GM23248 (cell line): ENCODE measurements around the gene HIVEP3. TPM values are rescaled to one million over a fixed set of nuclear protein-coding genes. Genes with fewer than 3 reads are reported as not detected.

Experiments used
- DNase-seq: peaks from one replicate; pipeline ENCODE4 v3.0.0-alpha.2; 2015
- H2AFZ ChIP-seq: fragments of 200-600 bp; sonication (generic); 2 replicates; pipeline ENCODE4 v1.6.1; 2016; ENCODE audit warnings: antibody characterized with exemption
- H3F3A ChIP-seq: fragments of 200-600 bp; sonication (generic); 2 replicates; pipeline ENCODE4 v1.6.1; 2016; ENCODE audit warnings: mild to moderate bottlenecking, antibody characterized with exemption, mixed run types; ENCODE audit not compliant: insufficient read depth
- H3K27ac ChIP-seq: fragments of 200-600 bp; sonication (generic); 2 replicates; pipeline ENCODE4 v1.5.1; 2016; ENCODE audit warnings: mild to moderate bottlenecking
- H3K27me3 ChIP-seq: fragments of 200-600 bp; sonication (generic); replicated peaks from 2 replicates; pipeline ENCODE4 v1.6.1; 2016; ENCODE audit warnings: mild to moderate bottlenecking; ENCODE audit not compliant: insufficient read depth
- H3K36me3 ChIP-seq: fragments of 200-600 bp; sonication (generic); 2 replicates; pipeline ENCODE4 v1.6.1; 2016; ENCODE audit warnings: low read depth, mild to moderate bottlenecking
- H3K4me1 ChIP-seq: fragments of 200-600 bp; sonication (generic); 2 replicates; pipeline ENCODE4 v1.6.1; 2016; ENCODE audit warnings: mild to moderate bottlenecking; ENCODE audit not compliant: insufficient read depth
- H3K4me2 ChIP-seq: fragments of 200-600 bp; sonication (generic); one replicate; pipeline ENCODE4 v1.6.1; 2016; ENCODE audit warnings: mild to moderate bottlenecking; ENCODE audit not compliant: unreplicated experiment
- H3K4me3 ChIP-seq: fragments of 200-600 bp; sonication (generic); 2 replicates; pipeline ENCODE4 v1.5.1; 2016; ENCODE audit warnings: mild to moderate bottlenecking
- H3K79me2 ChIP-seq: fragments of 200-600 bp; sonication (generic); 2 replicates; pipeline ENCODE4 v1.6.1; 2016; ENCODE audit warnings: mild to moderate bottlenecking; ENCODE audit not compliant: insufficient read depth
- H3K9ac ChIP-seq: fragments of 200-600 bp; sonication (generic); 2 replicates; pipeline ENCODE4 v1.6.1; 2016; ENCODE audit warnings: mild to moderate bottlenecking
- H3K9me2 ChIP-seq: fragments of 200-600 bp; sonication (generic); 2 replicates; pipeline ENCODE4 v1.6.1; 2016; ENCODE audit warnings: mixed run types, mild to moderate bottlenecking, moderate library complexity; ENCODE audit not compliant: insufficient read depth
- H3K9me3 ChIP-seq: fragments of 200-600 bp; sonication (generic); one replicate; pipeline ENCODE4 v1.6.1; 2017; ENCODE audit warnings: low read depth
- H4K20me1 ChIP-seq: fragments of 200-600 bp; sonication (generic); 2 replicates; pipeline ENCODE4 v1.6.0; 2016; ENCODE audit not compliant: insufficient read depth
- EZH2 ChIP-seq: fragments of 200-600 bp; sonication (generic); IDR thresholded peaks from 2 replicates; pipeline ENCODE4 v1.6.1; 2018; ENCODE audit warnings: antibody characterized with exemption, mild to moderate bottlenecking; ENCODE audit not compliant: insufficient read depth, poor library complexity, severe bottlenecking
- EZH2phosphoT487 ChIP-seq: fragments of 200-600 bp; sonication (generic); IDR thresholded peaks from 2 replicates; pipeline ENCODE4 v1.6.1; 2018; ENCODE audit warnings: antibody characterized with exemption, moderate library complexity, mild to moderate bottlenecking, low read depth; ENCODE audit not compliant: insufficient read depth
- WGBS, 2 experiments: methylation state at CpG; one replicate each; pipeline ENCODE4 v1.1.6; 2015 to 2017; ENCODE audit warnings: low lambda C conversion rate in 2 of 2, low coverage in 1 of 2; ENCODE audit errors: missing lambda C conversion rate in 2 of 2; 5-methylcytosine and 5-hydroxymethylcytosine counted together
- in situ Hi-C: fragments of 300-500 bp; cut with MboI; formaldehyde crosslinking; loops from 2 replicates; pipeline ENCODE4 v1.15.0; 2020
- polyA plus RNA-seq: library from polyadenylated mRNA; unstranded; fragments of >200 nt; fragmentation: Nextera tagmentation; extraction: Ambion mirVana; gene quantifications from 2 replicates; pipeline ENCODE4 v1.2.1, GENCODE V29; 2016
- total RNA-seq: library from RNA; depleted of rRNA; stranded (reverse); fragments of >200 nt; shearing (Covaris generic); gene quantifications from 2 replicates; pipeline ENCODE4 v1.2.3, GENCODE V29; 2014

Gene HIVEP3
- total and polyA plus RNA-seq, 2 experiments from 2014 or later, result 1.7 to 7.2 TPM

- Histone ChIP-seq H3K9me3 (no peaks in the 10 kb centered on the region), H3K9me2 (no peaks in the 10 kb centered on the region), H2AFZ (no peak overlapping the region), H3K9ac (no peak overlapping the region), H3K4me2 (no peak overlapping the region), H3K4me3 (no peak overlapping the region), H3F3A (peaks cover 11% of the 10 kb centered on the region; the same call in 1 of the 2 replicates), H3K27me3 (no peaks in the 10 kb centered on the region), H4K20me1 (no peaks in the 10 kb centered on the region), H3K36me3 (no peaks in the 10 kb centered on the region), H3K79me2 (no peaks in the 10 kb centered on the region), H3K4me1 (no peaks in the 10 kb centered on the region), H3K27ac (no peak overlapping the region)
- DNase-seq, result peak; percentile 57
- TF ChIP-seq EZH2 (no peak), EZH2phosphoT487 (no peak)
- WGBS, 2 experiments, result 80 to 86% methylated on average over 15 of the region's 15 CpGs
- in situ Hi-C loops, result no loop called here
Observed at GRCh38 chr1:41504114-41505035, 414.3 kb downstream of the HIVEP3 start.

GRCh38 chr1:41503538-41504113 is 415.1 kb downstream of the HIVEP3 start:
- no peak overlapping the region for H3K27ac ChIP-seq
- WGBS, 2 experiments, result 41 to 44% methylated on average over 11 of the region's 11 CpGs
- in situ Hi-C loops, result no loop called here
- no peaks in the 10 kb centered on the region for H3K9me2 ChIP-seq
- H3K36me3 ChIP-seq, result no peaks in the 10 kb centered on the region
- H3K9ac ChIP-seq, result no peak overlapping the region
- peaks cover 11% of the 10 kb centered on the region; the same call in 1 of the 2 replicates for H3F3A ChIP-seq
- no peak overlapping the region for H3K4me3 ChIP-seq
- H2AFZ ChIP-seq, result no peak overlapping the region
- no peak overlapping the region for H3K4me2 ChIP-seq
- no peaks in the 10 kb centered on the region for H3K9me3 ChIP-seq
- H4K20me1 ChIP-seq, result no peaks in the 10 kb centered on the region
- H3K27me3 ChIP-seq, result no peaks in the 10 kb centered on the region
- H3K79me2 ChIP-seq, result no peaks in the 10 kb centered on the region
- TF ChIP-seq EZH2 (no peak), EZH2phosphoT487 (no peak)
- DNase-seq, result peak; percentile 49
- H3K4me1 ChIP-seq, result peaks cover 6% of the 10 kb centered on the region; the same call in 1 of the 2 replicates

- no peaks in the 10 kb centered on the region for H3K79me2 ChIP-seq
- H2AFZ ChIP-seq, result no peak overlapping the region
- in situ Hi-C loops, result no loop called here
- H3K4me2 ChIP-seq, result no peak overlapping the region
- H3K4me3 ChIP-seq, result no peak overlapping the region
- no peaks in the 10 kb centered on the region for H3K9me3 ChIP-seq
- H3K4me1 ChIP-seq, result peaks cover 11% of the 10 kb centered on the region; the same call in 1 of the 2 replicates
- H4K20me1 ChIP-seq, result no peaks in the 10 kb centered on the region
- peaks cover 11% of the 10 kb centered on the region; the same call in 1 of the 2 replicates for H3F3A ChIP-seq
- WGBS, 2 experiments, result 78 to 86% methylated on average over 5 of the region's 5 CpGs
- no peaks in the 10 kb centered on the region for H3K27me3 ChIP-seq
- no peak for DNase-seq
- no peak overlapping the region for H3K27ac ChIP-seq
- no peak overlapping the region for H3K9ac ChIP-seq
- no peaks in the 10 kb centered on the region for H3K9me2 ChIP-seq
- TF ChIP-seq EZH2 (no peak), EZH2phosphoT487 (no peak)
- no peaks in the 10 kb centered on the region for H3K36me3 ChIP-seq
Observed at GRCh38 chr1:41502912-41503311, 415.8 kb downstream of the HIVEP3 start.

- H3K27ac ChIP-seq, result no peak overlapping the region
- no peak overlapping the region for H2AFZ ChIP-seq
Observed at GRCh38 chr1:41501581-41501980, 417.1 kb downstream of the HIVEP3 start.

More at GRCh38 chr1:41501581-41501980, 417.1 kb downstream of the HIVEP3 start:
- 95% methylated on average over 14 to 16 of the region's 20 CpGs for WGBS, 2 experiments
- Histone ChIP-seq H3K4me3 (no peak overlapping the region), H3K9me3 (no peaks in the 10 kb centered on the region), H3K9me2 (no peaks in the 10 kb centered on the region), H3F3A (peaks cover 11% of the 10 kb centered on the region; the same call in 1 of the 2 replicates), H3K36me3 (no peaks in the 10 kb centered on the region), H3K4me2 (no peak overlapping the region), H4K20me1 (no peaks in the 10 kb centered on the region), H3K27me3 (no peaks in the 10 kb centered on the region), H3K79me2 (no peaks in the 10 kb centered on the region), H3K9ac (no peak overlapping the region), H3K4me1 (peaks cover 12% of the 10 kb centered on the region; the same call in 1 of the 2 replicates)
- no peak for DNase-seq
- in situ Hi-C loops, result no loop called here
- TF ChIP-seq EZH2 (no peak), EZH2phosphoT487 (no peak)
